Measurements from ENCODE around the gene LIG1. TPM values are rescaled to one million over a fixed set of nuclear protein-coding genes. Genes with fewer than 3 reads are reported as not detected.

The LIG1 gene
- total and polyA plus RNA-seq, 9 of the 15 experiments (the other 6 are each of a cell fraction or from before 2014, with no cell fraction given) = 9.6 to 114 (median 71.1) TPM

GRCh38 chr19:48113190-48113917 lies 56.8 kb downstream of the LIG1 start:
- H3K27me3 ChIP-seq (ENCODE audit: control insufficient read depth in 2 of 2, insufficient read depth in 2 of 2, low read length in 2 of 2) = no peaks in the 10 kb centered on the region
- H3K4me1 ChIP-seq (replicated peaks in 1 of 2; ENCODE audit: control insufficient read depth in 2 of 2, insufficient read depth in 2 of 2, low read length in 2 of 2) = peaks cover 0 to 17% of the 10 kb centered on the region in 2 experiments; a peak in 2 of 5 replicates
- peaks cover 24% of the 10 kb centered on the region; the same call in 2 of the 3 replicates for H3K36me3 ChIP-seq (ENCODE audit: control insufficient read depth, insufficient read depth, low read length)
- H3K79me2 ChIP-seq (ENCODE audit: control insufficient read depth, insufficient read depth, low read length) = no peaks in the 10 kb centered on the region
- H3K27ac ChIP-seq (ENCODE audit: extremely low read depth, low read depth, low read length) = no peak overlapping the region
- peaks cover 2% of the 10 kb centered on the region for H3K9me1 ChIP-seq (ENCODE audit: control insufficient read depth, insufficient read depth, low read length)
- DNase-seq (ENCODE audit: extremely low read depth in 1 of 4, low spot score in 3 of 4) = no peak
- H3K4me2 ChIP-seq (ENCODE audit: insufficient read depth, low read length) = no peak overlapping the region
- TF ChIP-seq, protein P1, sequence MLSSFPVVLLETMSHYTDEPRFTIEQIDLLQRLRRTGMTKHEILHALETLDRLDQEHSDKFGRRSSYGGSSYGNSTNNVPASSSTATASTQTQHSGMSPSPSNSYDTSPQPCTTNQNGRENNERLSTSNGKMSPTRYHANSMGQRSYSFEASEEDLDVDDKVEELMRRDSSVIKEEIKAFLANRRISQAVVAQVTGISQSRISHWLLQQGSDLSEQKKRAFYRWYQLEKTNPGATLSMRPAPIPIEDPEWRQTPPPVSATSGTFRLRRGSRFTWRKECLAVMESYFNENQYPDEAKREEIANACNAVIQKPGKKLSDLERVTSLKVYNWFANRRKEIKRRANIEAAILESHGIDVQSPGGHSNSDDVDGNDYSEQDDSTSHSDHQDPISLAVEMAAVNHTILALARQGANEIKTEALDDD (IDR thresholded peaks at IDR 0.05) = no peak
- TF ChIP-seq RFX7 (CRISPR knock-in tag; IDR thresholded peaks at IDR 0.05) = no peak
- TF ChIP-seq ZNF431 (CRISPR knock-in tag; IDR thresholded peaks at IDR 0.05) = no peak
- H2AFZ ChIP-seq (ENCODE audit: low read depth, low read length) = no peak overlapping the region
- no peak for ATAC-seq
- H3K9me3 ChIP-seq (replicated peaks; ENCODE audit: control insufficient read depth, insufficient read depth, low read depth, low read length) = no peaks in the 10 kb centered on the region
- BruUV-seq (replicated peaks) = no TSS peak
- WGBS (ENCODE audit: insufficient coverage, low coverage, missing lambda C conversion rate) = 66% methylated on average over 12 of the region's 16 CpGs
- in situ Hi-C loops (cut with MboI) (loop anchor here (25.0 kb wide), 1 partner anchor 1999 kb away; no protein-coding TSS in a partner anchor), intact Hi-C loops (cut with micrococcal nuclease) (no loop called here)
- ChIA-PET CTCF (ENCODE audit: low intra/inter-chr PET ratio) (no interaction called here), POLR2A (interaction anchor here (0.6 kb wide), 3 partner anchors 17 to 208 kb away, joined by 3 to 5 read pairs (median 3); no protein-coding TSS in a partner anchor)
- H3K9ac ChIP-seq (ENCODE audit: insufficient read depth in 1 of 2, low read depth in 2 of 2, low read length in 2 of 2) = no peak overlapping the region
- H3K4me3 ChIP-seq = no peak overlapping the region
- no peak for FAIRE-seq
- H4K20me1 ChIP-seq (replicated peaks; ENCODE audit: control insufficient read depth, insufficient read depth, low read length) = no peaks in the 10 kb centered on the region

All from K562 (cell line).